Keratinocyte (primary cell): Measurements from ENCODE around the gene MAP3K9. TPM values are rescaled to one million over a fixed set of nuclear protein-coding genes. Genes with fewer than 3 reads are reported as not detected.

Experiments
- DNase-seq: peaks from one replicate; pipeline ENCODE4 v3.0.0-alpha.2; 2011; ENCODE audit warnings: low read depth, missing footprints, low spot score
- FAIRE-seq: peaks from 2 replicates; lab custom pipeline; 2011; peaks lifted over from hg19 to GRCh38; lab: Jason Lieb, UNC
- H2AFZ ChIP-seq: 2 replicates; pipeline ENCODE4 v1.6.0; 2012; ENCODE audit warnings: low read length, control low read depth, inconsistent platforms; ENCODE audit not compliant: control insufficient read depth
- H3K27ac ChIP-seq: 2 replicates; pipeline ENCODE4 v1.5.1; 2011; ENCODE audit warnings: low read length; ENCODE audit not compliant: control insufficient read depth, insufficient read depth
- H3K27me3 ChIP-seq: 3 replicates; pipeline ENCODE4 v1.6.0; 2011; ENCODE audit warnings: low read length; ENCODE audit not compliant: control insufficient read depth, insufficient read depth; ENCODE audit errors: extremely low read depth
- H3K36me3 ChIP-seq, 2 experiments: 2 replicates in 1 of 2; 3 replicates in 1 of 2; pipeline ENCODE4 v1.5.1; 2011; ENCODE audit warnings: low read length in 2 of 2, mild to moderate bottlenecking in 1 of 2; ENCODE audit not compliant: control insufficient read depth in 2 of 2, insufficient read depth in 2 of 2; ENCODE audit errors: extremely low read depth in 1 of 2
- H3K4me1 ChIP-seq: 3 replicates; pipeline ENCODE4 v1.5.1; 2011; ENCODE audit warnings: low read length; ENCODE audit not compliant: control insufficient read depth, insufficient read depth; ENCODE audit errors: extremely low read depth
- H3K4me2 ChIP-seq: 3 replicates; pipeline ENCODE4 v1.6.0; 2011; ENCODE audit warnings: low read depth, low read length; ENCODE audit not compliant: control insufficient read depth, insufficient read depth; ENCODE audit errors: extremely low read depth
- H3K4me3 ChIP-seq, 3 experiments: fragments of 200-600 bp in 1 of 3; sonication (generic) in 1 of 3; 2 replicates in 2 of 3; 3 replicates in 1 of 3; pipeline ENCODE4 v1.5.1; 2011 to 2016; ENCODE audit warnings: low read length in 3 of 3, mild to moderate bottlenecking in 3 of 3, control low read depth in 2 of 3, inconsistent platforms in 1 of 3, low read depth in 1 of 3, mixed read lengths in 1 of 3, mixed run types in 1 of 3, moderate library complexity in 1 of 3; ENCODE audit not compliant: control insufficient read depth in 2 of 3, insufficient read depth in 2 of 3; ENCODE audit errors: extremely low read depth in 1 of 3
- H3K79me2 ChIP-seq: 2 replicates; pipeline ENCODE4 v1.6.0; 2012; ENCODE audit warnings: low read length; ENCODE audit not compliant: control insufficient read depth, insufficient read depth
- H3K9ac ChIP-seq: 3 replicates; pipeline ENCODE4 v1.6.0; 2011; ENCODE audit warnings: low read length; ENCODE audit not compliant: control insufficient read depth, insufficient read depth; ENCODE audit errors: extremely low read depth
- H3K9me1 ChIP-seq: 3 replicates; pipeline ENCODE4 v1.6.0; 2011; ENCODE audit warnings: low read length; ENCODE audit not compliant: control insufficient read depth, insufficient read depth; ENCODE audit errors: extremely low read depth
- H3K9me3 ChIP-seq: 2 replicates; pipeline ENCODE4 v1.5.1; 2012; ENCODE audit warnings: low read depth, low read length; ENCODE audit not compliant: control insufficient read depth
- H4K20me1 ChIP-seq: 3 replicates; pipeline ENCODE4 v1.6.0; 2011; ENCODE audit warnings: low read length; ENCODE audit not compliant: control insufficient read depth, insufficient read depth; ENCODE audit errors: extremely low read depth
- CTCF ChIP-seq, 3 experiments: IDR thresholded peaks in 1 of 3; conservative IDR thresholded peaks in 1 of 3; optimal IDR thresholded peaks in 1 of 3; 2 replicates in 2 of 3; 3 replicates in 1 of 3; pipeline versions ENCODE3 to v1.5.1; 2011; ENCODE audit warnings: low read length in 3 of 3, mild to moderate bottlenecking in 3 of 3, moderate library complexity in 2 of 3, control low read depth in 1 of 3, inconsistent platforms in 1 of 3; ENCODE audit not compliant: insufficient read depth in 2 of 3; ENCODE audit errors: extremely low read depth in 1 of 3
- EZH2 ChIP-seq: IDR thresholded peaks from one replicate; pipeline ENCODE4 v1.6.1; 2012; ENCODE audit warnings: inconsistent platforms, mild to moderate bottlenecking, low read length, moderate library complexity
- dilution Hi-C: fragments of 300-500 bp; cut with MboI; formaldehyde crosslinking; loops from one replicate; pipeline ENCODE4 v1.7.0; 2020; ENCODE audit warnings: low sequenced_read_pairs; ENCODE audit not compliant: extremely low pct_ligation_motif_present
- polyA plus RNA-seq, 5 experiments: library from polyadenylated mRNA; depleted of rRNA in 3 of 5; stranded (reverse) in 3 of 5; stranded (forward) in 1 of 5; unstranded in 1 of 5; fragments of >200 nt; gene quantifications; 1 replicate in 1 of 5; 2 replicates in 3 of 5; 3 replicates in 1 of 5; pipeline versions ENCODE4 v1.2.1 to v1.2.3, GENCODE V29; 2011 to 2012; ENCODE audit warnings: missing spikeins in 2 of 5, low read depth in 1 of 5, low replicate concordance in 1 of 5

The MAP3K9 gene
- polyA plus RNA-seq, 1 donor (not counting 4 experiments of a cell fraction or from before 2014, with no cell fraction given): 7.2 TPM

GRCh38 chr14:70730393-70730792 lies 78.9 kb downstream of the MAP3K9 start:
- Histone ChIP-seq H3K27ac (no peak overlapping the region), H4K20me1 (no peaks in the 10 kb centered on the region), H3K4me1 (no peaks in the 10 kb centered on the region), H3K9ac (no peak overlapping the region), H3K4me3 (no peak overlapping the region), H3K9me1 (no peaks in the 10 kb centered on the region), H3K36me3 (peaks cover 45 to 64% of the 10 kb centered on the region in 2 experiments), H3K9me3 (no peaks in the 10 kb centered on the region), H3K27me3 (no peaks in the 10 kb centered on the region), H3K4me2 (no peak overlapping the region), H2AFZ (no peak overlapping the region), H3K79me2 (no peaks in the 10 kb centered on the region)
- FAIRE-seq: no peak
- dilution Hi-C loops: no loop called here
- no peak for DNase-seq
- TF ChIP-seq EZH2 (no peak), CTCF (optimal IDR thresholded peaks at IDR 0.05 in 1 of 3, IDR thresholded peaks at IDR 0.05 in 1 of 3, conservative IDR thresholded peaks at IDR 0.05 in 1 of 3; ENCODE audit: extremely low read depth in 1 of 3, insufficient read depth in 2 of 3, low read length in 3 of 3) (no peak)

- H3K27ac ChIP-seq: no peak overlapping the region
Observed at GRCh38 chr14:70726651-70727375, 82.5 kb downstream of the MAP3K9 start.

More at GRCh38 chr14:70726651-70727375, 82.5 kb downstream of the MAP3K9 start:
- Histone ChIP-seq H3K4me3 (no peak overlapping the region), H3K9me1 (no peaks in the 10 kb centered on the region), H3K36me3 (peaks cover 25 to 39% of the 10 kb centered on the region in 2 experiments), H3K4me1 (peaks cover 18% of the 10 kb centered on the region), H4K20me1 (no peaks in the 10 kb centered on the region), H3K79me2 (no peaks in the 10 kb centered on the region), H3K27me3 (no peaks in the 10 kb centered on the region), H2AFZ (no peak overlapping the region), H3K9ac (no peak overlapping the region), H3K9me3 (no peaks in the 10 kb centered on the region), H3K4me2 (no peak overlapping the region)
- DNase-seq (no peak), FAIRE-seq (no peak)
- no peak for TF ChIP-seq CTCF (optimal IDR thresholded peaks at IDR 0.05 in 1 of 3, IDR thresholded peaks at IDR 0.05 in 1 of 3, conservative IDR thresholded peaks at IDR 0.05 in 1 of 3; ENCODE audit: extremely low read depth in 1 of 3, insufficient read depth in 2 of 3, low read length in 3 of 3)
- TF ChIP-seq EZH2: no peak
- dilution Hi-C loops: no loop called here
